Tibial nerve (tissue), 4 donors: ENCODE measurements around the gene HUNK. TPM values are rescaled to one million over a fixed set of nuclear protein-coding genes. Genes with fewer than 3 reads are reported as not detected.

Experiments
- DNase-seq, 2 donors: peaks; one replicate each; pipeline ENCODE4 v3.0.0-alpha.2; 2019; ENCODE audit warnings: low spot score in 2 of 2
- H3K27ac ChIP-seq, 4 donors: fragments of 200-600 bp; sonication (generic) in 3 of 4; one replicate each; pipeline ENCODE4 v1.5.1; 2017 to 2019; ENCODE audit warnings: mild to moderate bottlenecking in 1 of 4
- H3K27me3 ChIP-seq, 2 donors: fragments of 200-600 bp; sonication (generic) in 1 of 2; one replicate each; pipeline versions ENCODE4 v1.5.1 to v1.6.0; 2017 to 2019
- H3K36me3 ChIP-seq, 3 donors: fragments of 200-600 bp; sonication (generic); one replicate each; pipeline ENCODE4 v1.5.1; 2018 to 2019
- H3K4me1 ChIP-seq, 4 donors: fragments of 200-600 bp; sonication (generic) in 3 of 4; one replicate each; pipeline ENCODE4 v1.5.1; 2017 to 2019
- H3K4me3 ChIP-seq, 4 donors: fragments of 200-600 bp; sonication (generic) in 3 of 4; one replicate each; pipeline ENCODE4 v1.5.1; 2017 to 2019; ENCODE audit warnings: mild to moderate bottlenecking in 1 of 4, moderate library complexity in 1 of 4
- H3K9me3 ChIP-seq, 4 donors: fragments of 200-600 bp; sonication (generic) in 3 of 4; one replicate each; pipeline ENCODE4 v1.5.1; 2017 to 2019
- CTCF ChIP-seq, 5 experiments: fragments of 200-600 bp in 3 of 5; fragments of 450-650 bp in 2 of 5; sonication (generic) in 3 of 5; IDR thresholded peaks; one replicate each; pipeline ENCODE4 v1.5.1; 2016 to 2019; ENCODE audit warnings: antibody characterized with exemption in 5 of 5, mild to moderate bottlenecking in 3 of 5, moderate library complexity in 2 of 5
- EP300 ChIP-seq, 2 donors: sonication (generic); formaldehyde crosslinking; IDR thresholded peaks; one replicate each; pipeline ENCODE4 v1.6.1; 2017; ENCODE audit warnings: antibody characterized with exemption in 2 of 2, mild to moderate bottlenecking in 1 of 2
- POLR2A ChIP-seq, 2 donors: fragments of 450-650 bp; IDR thresholded peaks; one replicate each; pipeline ENCODE4 v1.6.1; 2017; ENCODE audit warnings: antibody characterized with exemption in 2 of 2, mild to moderate bottlenecking in 2 of 2, moderate library complexity in 2 of 2
- WGBS, 2 donors: methylation state at CpG; one replicate each; pipeline ENCODE4 v1.1.5; 2018; 5-methylcytosine and 5-hydroxymethylcytosine counted together
- total RNA-seq, 4 donors: library from RNA; depleted of rRNA; stranded (reverse); fragments of >200 nt; gene quantifications; one replicate each; pipeline ENCODE4 v1.1.0, GENCODE V29; 2016

Gene HUNK
- total RNA-seq, 4 donors from 2014 or later, result 0.20 to 0.30 (median 0.21) TPM; not detected in 1

- Histone ChIP-seq H3K9me3 (peaks cover 0 to 8% (median 0%) of the 10 kb centered on the region in 4 donors), H3K4me3 (no peak overlapping the region), H3K27me3 (no peaks in the 10 kb centered on the region), H3K4me1 (no peaks in the 10 kb centered on the region), H3K27ac (no peak overlapping the region), H3K36me3 (peaks cover 0 to 11% (median 0%) of the 10 kb centered on the region in 3 donors)
- DNase-seq, result no peak
- no peak for TF ChIP-seq CTCF (IDR thresholded peaks at IDR 0.05)
- no peak for TF ChIP-seq EP300 (IDR thresholded peaks at IDR 0.05)
- no peak for TF ChIP-seq POLR2A (IDR thresholded peaks at IDR 0.05)
- 94% methylated on average over 12 of the region's 12 CpGs for WGBS, 2 donors
Observed at GRCh38 chr21:31999810-32000468, 127.1 kb downstream of the HUNK start.

GRCh38 chr21:32001390-32001789, 128.6 kb downstream of the HUNK start:
- Histone ChIP-seq H3K4me3 (no peak overlapping the region), H3K4me1 (no peaks in the 10 kb centered on the region), H3K36me3 (peaks cover 0 to 11% (median 0%) of the 10 kb centered on the region in 3 donors), H3K9me3 (peaks cover 0 to 8% (median 0%) of the 10 kb centered on the region in 4 donors), H3K27me3 (no peaks in the 10 kb centered on the region), H3K27ac (no peak overlapping the region)
- no peak for TF ChIP-seq POLR2A (IDR thresholded peaks at IDR 0.05)
- WGBS, 2 donors, result 83 to 87% methylated on average over 11 of the region's 11 CpGs
- DNase-seq, result no peak

GRCh38 chr21:32003411-32003810, 130.6 kb downstream of the HUNK start:
- H3K4me1 ChIP-seq, result no peaks in the 10 kb centered on the region

GRCh38 chr21:32004291-32004690, 131.5 kb downstream of the HUNK start:
- H3K36me3 ChIP-seq, result peaks cover 0 to 2% (median 0%) of the 10 kb centered on the region in 3 donors
- H3K9me3 ChIP-seq, result peaks cover 0 to 11% (median 0%) of the 10 kb centered on the region in 4 donors
- WGBS, 2 donors, result 85% methylated on average over 3 of the region's 3 CpGs
- no peak for TF ChIP-seq CTCF (IDR thresholded peaks at IDR 0.05)
- no peak for TF ChIP-seq POLR2A (IDR thresholded peaks at IDR 0.05)
- no peak for TF ChIP-seq EP300 (IDR thresholded peaks at IDR 0.05)
- H3K27ac ChIP-seq, result no peak overlapping the region
- no peaks in the 10 kb centered on the region for H3K4me1 ChIP-seq
- no peak overlapping the region for H3K4me3 ChIP-seq
- no peak for DNase-seq
- H3K27me3 ChIP-seq, result no peaks in the 10 kb centered on the region

More at GRCh38 chr21:32003411-32003810, 130.6 kb downstream of the HUNK start:
- no peak for DNase-seq
- Histone ChIP-seq H3K36me3 (peaks cover 0 to 10% (median 0%) of the 10 kb centered on the region in 3 donors), H3K27me3 (no peaks in the 10 kb centered on the region), H3K4me3 (no peak overlapping the region), H3K27ac (no peak overlapping the region), H3K9me3 (peaks cover 0 to 8% (median 0%) of the 10 kb centered on the region in 4 donors)
- TF ChIP-seq CTCF (IDR thresholded peaks at IDR 0.05) (no peak), EP300 (IDR thresholded peaks at IDR 0.05) (no peak), POLR2A (IDR thresholded peaks at IDR 0.05) (no peak)
- WGBS, 2 donors, result 78 to 82% methylated on average over 2 of the region's 2 CpGs

GRCh38 chr21:32007456-32007855, 134.6 kb downstream of the HUNK start:
- H3K27ac ChIP-seq, result no peak overlapping the region

More at GRCh38 chr21:32007456-32007855, 134.6 kb downstream of the HUNK start:
- H3K9me3 ChIP-seq, result peaks cover 0 to 16% (median 0%) of the 10 kb centered on the region in 4 donors
- TF ChIP-seq CTCF (IDR thresholded peaks at IDR 0.05) (no peak), EP300 (IDR thresholded peaks at IDR 0.05) (no peak), POLR2A (IDR thresholded peaks at IDR 0.05) (no peak)
- H3K36me3 ChIP-seq, result no peaks in the 10 kb centered on the region
- H3K4me1 ChIP-seq, result no peaks in the 10 kb centered on the region
- DNase-seq, result no peak
- no peaks in the 10 kb centered on the region for H3K27me3 ChIP-seq
- no peak overlapping the region for H3K4me3 ChIP-seq
- 43 to 53% methylated on average over 5 of the region's 5 CpGs for WGBS, 2 donors
